ENCODE results near the gene DCAF15.
"Not testable (repeated sequence)": the region's sequence is repeated elsewhere in the genome, so short reads cannot be mapped to it uniquely, and the experiment has no call there.

Gene DCAF15

GRCh38 chr19:13952154-13952930 is at the start of gene DCAF15:
Gene DCAF15 (plus strand): TSS chr19:13952509. CDS start chr19:13952513, 4 bp downstream.
- peak; percentile 95 to 98 (median 97) for DNase-seq

GRCh38 chr19:13902993-13903555 is 49.2 kb upstream of the DCAF15 start:
- DNase-seq, result no peak

GRCh38 chr19:13905634-13906520 is 46.4 kb upstream of the DCAF15 start, which contains the start of the genes BRME1 and CC2D1A:
Gene BRME1 (minus strand): TSS chr19:13906117. CDS start chr19:13904892, 1,225 bp downstream.
Gene CC2D1A (plus strand): TSS chr19:13906201. CDS start chr19:13906442, 241 bp downstream.
- peak; percentile 88 to 93 (median 90) for DNase-seq

DNA sequence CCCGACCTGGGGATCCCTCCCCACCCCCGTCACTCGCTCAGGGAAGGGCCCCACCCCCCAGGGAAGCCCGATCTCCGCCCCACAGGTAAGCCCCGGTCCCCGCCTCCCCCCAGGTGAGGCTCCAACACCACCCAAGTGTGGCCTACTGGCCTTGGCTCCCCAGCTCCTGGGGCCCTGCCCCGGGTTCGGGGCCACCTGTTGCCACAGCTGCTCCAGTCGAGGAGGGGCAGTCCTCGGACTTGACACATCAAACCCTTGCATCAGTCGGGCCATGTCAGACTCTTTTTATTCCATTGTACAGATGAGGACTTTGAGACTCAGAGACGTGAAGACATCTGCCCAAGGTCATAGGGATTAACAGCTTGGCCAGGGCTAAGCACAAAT is 45.8 kb upstream of the DCAF15 start:
- DNase-seq, result no peak

DNA sequence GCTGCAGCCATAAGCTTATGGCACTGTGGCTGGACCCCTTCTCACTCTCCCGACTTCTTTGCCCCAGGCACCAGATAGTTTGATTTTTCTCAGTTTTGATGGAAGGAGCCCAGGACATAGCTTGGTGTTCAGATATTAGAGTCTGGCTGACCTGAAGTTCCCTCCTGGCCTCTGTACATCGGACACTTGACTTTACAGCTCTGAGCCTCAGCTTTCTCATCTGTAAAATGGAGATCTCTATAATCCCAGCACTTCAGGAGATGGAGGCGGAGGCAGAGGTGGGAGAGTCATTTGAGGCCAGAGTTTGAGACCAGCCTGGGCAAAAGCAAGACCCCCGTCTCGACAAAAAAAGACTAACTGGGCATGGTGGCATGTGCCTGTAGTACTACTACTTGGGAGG is 45.4 kb upstream of the DCAF15 start:
- DNase-seq, result no peak

DNA sequence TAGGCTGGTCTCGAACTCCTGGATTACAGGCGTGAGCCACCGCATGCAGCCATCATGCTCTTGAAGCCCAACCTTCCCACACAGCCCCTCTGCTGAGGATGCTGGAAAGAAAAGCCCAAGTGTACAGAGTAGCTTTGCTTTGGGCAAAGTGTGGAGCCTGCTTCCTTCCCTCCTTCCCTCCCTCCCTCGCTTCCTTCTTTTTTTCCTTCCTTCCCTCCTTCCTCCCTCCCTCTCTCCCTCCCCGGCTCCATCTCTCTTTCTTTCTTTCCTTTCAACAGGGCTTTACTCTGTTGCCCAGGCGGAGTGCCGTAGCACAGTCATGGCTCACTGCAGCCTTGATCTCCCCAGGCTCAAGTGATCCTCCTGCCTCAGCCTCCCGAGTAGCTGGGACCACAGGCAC is 43.6 kb upstream of the DCAF15 start:
- DNase-seq, result no peak

- no peak for DNase-seq
These were observed 42.9 kb upstream of the DCAF15 start for GRCh38 chr19:13909430-13909829.

- no peak for DNase-seq
These were observed 39.0 kb upstream of the DCAF15 start for GRCh38 chr19:13913352-13913751.

DNA sequence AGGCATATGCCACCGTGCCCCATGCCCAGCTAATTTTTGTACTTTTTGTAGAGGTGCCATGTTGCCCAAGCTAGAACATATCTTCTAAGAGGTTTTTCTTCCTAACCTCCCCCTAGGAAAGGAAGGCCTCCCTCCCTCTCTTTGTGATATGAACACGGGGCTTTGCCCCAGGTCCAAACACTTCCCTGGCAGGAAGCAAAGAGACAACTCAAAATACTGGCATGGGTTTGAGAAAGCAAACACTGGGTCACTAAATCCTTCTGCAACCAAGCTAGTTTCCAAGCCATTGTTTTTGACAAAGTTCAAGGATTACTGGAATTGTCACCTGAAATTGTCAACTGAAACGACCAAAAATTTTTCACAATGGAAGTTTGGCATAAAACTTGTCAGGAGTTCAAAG is 37.5 kb upstream of the DCAF15 start:
- no peak for DNase-seq

- DNase-seq, result no peak
These were observed 34.4 kb upstream of the DCAF15 start for GRCh38 chr19:13917888-13918406.

GRCh38 chr19:13918726-13919411 is 33.4 kb upstream of the DCAF15 start:
- no peak for DNase-seq

DNA sequence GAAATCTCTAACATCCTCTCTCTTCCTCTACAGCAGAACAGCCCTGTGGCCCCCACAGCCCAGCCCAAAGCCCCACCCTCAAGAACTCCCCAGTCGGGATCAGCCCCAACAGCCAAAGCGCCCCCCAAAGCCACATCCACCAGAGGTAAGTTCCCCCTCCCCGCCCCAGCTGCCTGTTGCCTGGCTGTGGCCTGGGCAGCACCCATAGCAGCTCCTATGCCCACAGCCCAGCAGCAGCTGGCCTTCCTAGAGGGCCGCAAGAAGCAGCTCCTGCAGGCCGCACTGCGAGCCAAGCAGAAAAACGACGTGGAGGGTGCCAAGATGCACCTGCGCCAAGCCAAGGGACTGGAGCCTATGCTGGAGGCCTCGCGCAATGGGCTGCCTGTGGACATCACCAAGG is 31.8 kb upstream of the DCAF15 start:
- no peak for DNase-seq

DNA sequence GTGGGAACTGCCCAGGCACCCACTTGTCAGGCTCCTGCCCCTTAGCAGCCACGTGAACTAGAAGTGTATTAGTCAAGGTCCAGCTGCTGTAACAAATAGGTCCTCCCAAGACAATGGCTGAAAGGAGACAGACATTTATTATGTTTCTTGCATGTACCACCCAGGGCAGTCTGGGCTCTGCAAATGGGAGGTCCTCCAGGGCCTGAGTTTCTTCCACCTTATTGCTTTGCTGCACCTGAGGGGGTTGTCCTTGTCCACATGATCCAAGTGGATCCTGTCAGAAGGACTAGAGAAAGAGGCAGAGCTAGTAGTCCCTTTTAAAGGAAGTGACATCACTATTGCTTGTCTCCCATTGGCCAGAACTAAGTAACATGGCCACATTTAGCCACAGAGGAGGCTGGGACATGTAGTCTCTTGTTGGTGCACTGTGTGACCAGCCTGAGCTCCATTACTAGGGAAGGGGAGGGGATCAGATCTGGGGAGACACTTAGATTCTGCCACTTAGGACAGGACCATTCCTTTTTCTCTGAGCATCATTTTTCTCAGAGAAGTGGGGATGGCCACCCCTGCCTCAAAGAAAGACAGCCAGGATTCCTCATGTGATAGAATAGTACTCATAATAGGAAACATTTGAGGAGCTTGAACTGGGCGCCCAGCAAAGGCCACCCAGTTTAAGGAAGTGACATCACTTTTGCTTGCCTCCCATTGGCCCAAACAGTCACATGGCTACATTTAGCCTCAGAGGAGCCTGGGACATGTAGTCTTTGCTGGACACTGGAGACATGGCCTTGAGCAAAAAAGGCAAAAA is 31.2 kb upstream of the DCAF15 start:
- no peak for DNase-seq

DNA sequence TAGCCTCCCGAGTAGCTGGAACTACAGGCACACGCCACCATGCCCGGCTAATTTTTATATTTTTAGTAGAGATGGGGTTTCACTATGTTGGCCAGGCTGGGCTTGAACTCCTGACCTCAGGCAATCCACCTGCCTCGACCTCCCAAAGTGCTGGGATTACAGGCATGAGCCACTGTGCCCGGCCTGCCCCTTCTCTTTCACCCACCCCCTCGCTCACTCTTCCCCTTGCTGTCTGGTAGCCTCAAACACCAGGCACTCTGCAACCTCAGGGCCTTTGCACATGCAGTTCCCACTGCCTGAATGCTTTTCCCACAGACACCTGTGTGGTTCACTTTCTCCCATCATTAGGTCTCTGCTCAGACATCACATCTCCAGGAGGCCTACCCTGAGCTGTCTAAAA is 30.2 kb upstream of the DCAF15 start:
- not testable (repeated sequence) for DNase-seq

DNA sequence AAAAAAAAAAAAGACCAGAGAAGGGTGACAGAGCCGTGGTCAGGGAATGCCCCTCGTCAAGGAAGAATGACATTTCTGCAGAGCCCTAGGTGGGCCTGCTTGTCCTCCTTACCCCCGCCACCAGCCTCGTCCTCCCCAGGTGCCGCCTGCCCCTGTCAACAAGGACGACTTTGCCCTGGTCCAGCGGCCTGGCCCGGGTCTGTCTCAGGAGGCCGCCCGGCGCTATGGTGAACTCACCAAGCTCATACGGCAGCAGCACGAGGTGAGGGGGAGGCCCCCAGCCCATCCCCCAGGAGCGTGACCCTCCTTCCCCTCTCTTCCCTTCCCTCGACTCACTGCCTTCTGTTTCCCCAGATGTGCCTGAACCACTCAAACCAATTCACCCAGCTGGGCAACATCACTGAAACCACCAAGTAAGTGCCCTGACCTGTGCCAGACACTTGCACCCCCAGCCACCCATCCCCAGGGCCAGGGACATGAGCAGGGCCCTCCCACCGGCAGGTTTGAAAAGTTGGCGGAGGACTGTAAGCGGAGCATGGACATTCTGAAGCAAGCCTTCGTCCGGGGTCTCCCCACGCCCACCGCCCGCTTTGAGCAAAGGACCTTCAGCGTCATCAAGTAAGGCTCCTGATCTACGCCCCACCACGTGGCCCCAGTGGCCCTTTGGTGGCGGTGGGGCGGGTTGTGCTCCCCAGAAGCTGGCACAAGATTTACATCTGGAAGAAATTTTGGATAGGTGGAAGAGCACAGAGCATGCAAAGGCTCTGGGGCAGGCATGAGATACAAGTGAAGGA is 28.9 kb upstream of the DCAF15 start:
- DNase-seq, result no peak

- no peak for DNase-seq
These were observed 26.3 kb upstream of the DCAF15 start for GRCh38 chr19:13926010-13926409.

GRCh38 chr19:13926715-13927114 is 25.6 kb upstream of the DCAF15 start:
- DNase-seq, result no peak

DNA sequence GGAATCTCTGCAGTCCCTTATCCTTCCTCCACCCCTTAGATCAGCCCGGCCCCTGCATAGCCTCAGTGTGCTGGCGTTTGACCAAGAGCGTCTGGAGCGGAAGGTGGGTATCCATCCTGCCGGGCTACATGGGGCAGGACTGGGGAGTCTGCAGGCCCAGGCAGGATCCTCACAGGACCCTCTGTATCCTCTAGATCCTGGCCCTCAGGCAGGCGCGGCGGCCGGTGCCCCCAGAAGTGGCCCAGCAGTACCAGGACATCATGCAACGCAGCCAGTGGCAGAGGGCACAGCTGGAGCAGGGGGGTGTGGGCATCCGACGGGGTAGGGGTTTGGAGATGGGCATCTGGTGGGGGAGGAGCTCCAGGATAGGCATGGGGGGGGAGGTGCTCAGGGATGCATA is 23.0 kb upstream of the DCAF15 start:
- no peak for DNase-seq

GRCh38 chr19:13929956-13930355 is 22.4 kb upstream of the DCAF15 start:
- no peak for DNase-seq

- DNase-seq, result no peak
These were observed 21.9 kb upstream of the DCAF15 start for GRCh38 chr19:13930402-13930801.

Data from activated CD4-positive, CD25-positive, alpha-beta regulatory T cell (primary cell).